GM23248 (cell line): Measurements from ENCODE around the gene EVC.

Experiments used
- EZH2 ChIP-seq: fragments of 200-600 bp; sonication (generic); IDR thresholded peaks from 2 replicates; pipeline ENCODE4 v1.6.1; 2018; ENCODE audit warnings: antibody characterized with exemption, mild to moderate bottlenecking; ENCODE audit not compliant: insufficient read depth, poor library complexity, severe bottlenecking
- EZH2phosphoT487 ChIP-seq: fragments of 200-600 bp; sonication (generic); IDR thresholded peaks from 2 replicates; pipeline ENCODE4 v1.6.1; 2018; ENCODE audit warnings: antibody characterized with exemption, moderate library complexity, mild to moderate bottlenecking, low read depth; ENCODE audit not compliant: insufficient read depth

DNA sequence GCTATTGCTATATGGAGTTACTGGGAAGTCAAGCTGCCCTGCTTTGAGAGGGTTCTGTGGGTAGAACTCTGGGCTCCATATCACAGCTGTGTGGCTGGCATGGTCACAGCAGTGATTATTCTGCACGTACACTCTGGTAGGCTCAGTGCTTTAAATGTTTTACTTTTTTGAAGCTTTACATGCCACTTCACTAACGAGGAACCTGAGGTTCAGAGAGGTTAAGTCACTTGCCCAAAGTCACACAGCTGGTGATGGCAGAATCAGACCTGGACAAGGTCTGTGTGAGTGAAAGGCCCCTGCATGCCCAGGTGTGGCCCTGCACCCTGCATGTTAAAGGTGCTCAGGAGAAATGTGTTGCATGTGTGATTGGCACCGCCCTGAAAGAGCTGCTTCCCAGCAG, 24.5 kb downstream of the EVC start:
- no peak for TF ChIP-seq EZH2
- no peak for TF ChIP-seq EZH2phosphoT487
